HTERT RPE-1 (cell line): ENCODE data around the gene CDHR3.
"Not testable (repeated sequence)": the region's sequence is repeated elsewhere in the genome, so short reads cannot be mapped to it uniquely, and the experiment has no call there.

Experiments used
- in situ Hi-C: fragments of 300-500 bp; cut with MboI; formaldehyde crosslinking; loops from 4 replicates; pipeline ENCODE4 v1.14.3; 2020; ENCODE audit warnings: low sequenced_read_pairs

CDHR3 gene

DNA sequence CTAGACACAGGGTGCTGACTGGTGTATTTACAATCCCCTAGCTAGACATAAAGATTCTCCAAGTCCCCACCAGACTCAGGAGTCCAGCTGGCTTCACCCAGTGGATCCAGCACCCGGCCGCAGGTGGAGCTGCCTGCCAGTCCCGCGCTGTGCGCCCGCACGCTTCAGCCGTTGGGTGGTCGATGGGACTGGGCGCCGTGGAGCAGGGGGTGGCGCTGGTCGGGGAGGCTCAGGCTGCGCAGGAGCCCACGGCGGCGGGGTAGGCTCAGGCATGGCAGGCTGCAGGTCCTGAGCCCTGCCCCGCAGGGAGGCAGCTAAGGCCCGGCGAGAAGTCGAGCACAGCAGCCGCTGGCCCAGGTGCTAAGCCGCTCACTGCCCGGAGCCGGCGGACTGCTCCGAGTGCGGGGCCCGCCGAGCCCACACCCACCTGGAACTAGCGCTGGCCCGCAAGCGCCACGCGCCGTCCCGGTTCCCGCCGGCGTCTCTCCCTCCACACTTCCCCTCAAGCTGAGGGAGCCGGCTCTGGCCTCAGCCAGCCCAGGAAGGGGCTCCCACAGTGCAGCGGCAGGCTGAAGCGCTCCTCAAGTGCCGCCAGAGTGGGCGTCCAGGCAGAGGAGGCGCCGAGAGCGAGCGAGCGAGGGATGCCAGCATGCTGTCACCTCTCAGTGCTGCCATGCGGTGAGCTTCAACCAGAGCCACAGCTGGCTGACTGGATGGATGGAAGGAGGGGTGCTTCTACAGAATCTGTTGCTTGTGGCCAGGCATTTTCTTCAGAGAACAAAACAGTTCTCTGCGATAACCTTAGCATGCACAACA is 7.2 kb upstream of the CDHR3 start:
- in situ Hi-C loops, result not testable (repeated sequence)

DNA sequence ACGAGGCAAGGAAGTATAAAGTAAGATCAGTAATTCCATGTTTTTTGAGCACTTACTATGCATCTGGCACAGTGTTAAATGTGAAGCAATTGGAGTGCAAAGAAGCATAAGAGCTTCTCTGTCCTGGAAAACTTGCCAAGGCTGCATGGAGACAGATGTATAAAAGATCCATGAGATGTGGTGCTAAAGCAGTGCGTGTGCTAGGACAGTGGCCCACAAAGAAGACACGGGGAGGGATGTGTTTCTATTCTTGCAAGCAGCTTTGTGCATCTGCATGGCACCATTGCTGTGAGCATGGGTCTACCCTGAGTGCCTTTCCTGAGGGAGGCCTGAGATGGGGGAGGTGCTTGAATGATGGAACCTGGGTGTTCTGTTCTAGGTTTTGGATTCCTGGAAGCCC is 5.1 kb upstream of the CDHR3 start:
- in situ Hi-C loops, result no loop called here

- in situ Hi-C loops, result no loop called here
Measured at GRCh38 chr7:105962353-105962752, 711 bp upstream of the CDHR3 start.

DNA sequence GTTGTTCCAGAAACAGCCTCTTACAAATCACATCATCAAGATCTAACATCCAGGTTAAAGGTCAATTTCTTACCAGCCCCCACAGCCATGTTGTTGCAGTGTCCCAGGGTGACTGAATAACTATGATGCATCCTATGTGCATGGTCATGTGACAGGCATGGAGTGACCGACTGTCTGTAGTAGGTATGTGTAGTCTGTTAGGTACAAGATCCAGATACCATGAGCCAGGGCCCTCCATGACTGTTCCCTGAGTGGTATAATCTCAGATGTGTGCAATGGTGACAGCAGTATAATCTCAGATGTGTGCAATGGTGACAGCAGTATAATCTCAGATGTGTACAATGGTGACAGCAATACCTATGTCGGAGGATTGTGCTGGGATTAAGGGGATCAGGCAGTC is 8.8 kb downstream of the CDHR3 start:
- in situ Hi-C loops, result no loop called here

DNA sequence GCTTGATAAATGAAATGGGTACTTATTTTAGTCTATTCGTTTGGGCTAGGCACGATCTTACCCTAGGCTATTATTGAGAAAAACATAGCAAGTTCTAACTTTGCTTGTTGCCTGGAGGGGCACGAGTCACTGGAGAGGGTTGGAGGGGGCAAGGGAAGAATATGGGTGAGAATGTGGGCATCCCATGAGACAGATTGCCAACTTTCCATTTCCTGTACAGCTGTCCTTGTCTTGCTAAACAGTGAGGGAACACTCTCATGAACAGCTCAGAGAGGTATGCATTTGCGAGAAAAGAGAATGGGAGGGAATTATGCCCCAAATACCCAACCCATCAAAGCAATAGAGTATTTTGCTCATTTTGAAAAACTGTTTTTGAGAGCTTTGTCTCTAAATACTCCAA is 9.2 kb downstream of the CDHR3 start:
- in situ Hi-C loops, result no loop called here

- in situ Hi-C loops, result no loop called here
Measured at GRCh38 chr7:105974471-105974870, 11.4 kb downstream of the CDHR3 start.

DNA sequence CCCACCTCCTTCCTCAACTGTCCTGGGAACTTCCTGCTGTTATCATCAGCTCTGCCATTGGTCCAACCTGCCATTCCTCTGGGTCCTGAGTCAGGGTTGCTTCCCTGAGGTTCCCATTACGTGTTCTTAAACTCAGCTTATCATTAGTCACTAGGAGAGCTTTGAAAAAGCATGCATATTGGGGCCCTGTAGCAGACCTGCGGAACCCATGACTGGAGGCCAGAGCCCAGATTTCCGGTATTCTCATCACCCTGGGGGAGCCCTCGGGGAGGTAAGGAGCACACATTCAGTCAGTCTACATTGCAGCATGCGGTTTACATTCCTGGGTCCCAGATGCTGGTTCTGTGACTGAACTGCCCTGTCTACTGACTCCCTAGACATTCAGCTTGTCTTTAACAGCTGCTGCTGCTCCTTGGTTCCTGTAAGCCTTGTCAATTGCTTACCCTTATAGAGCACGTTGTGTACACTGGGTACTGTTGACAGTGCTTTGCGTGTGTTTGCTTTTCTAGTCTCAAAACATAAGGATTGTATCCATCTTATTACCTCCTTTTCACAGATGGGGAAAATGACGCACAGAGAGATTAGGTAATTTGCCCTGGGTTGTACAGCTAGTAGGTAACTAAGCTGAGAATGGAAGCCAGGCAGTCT is 12.8 kb downstream of the CDHR3 start:
- in situ Hi-C loops, result no loop called here

DNA sequence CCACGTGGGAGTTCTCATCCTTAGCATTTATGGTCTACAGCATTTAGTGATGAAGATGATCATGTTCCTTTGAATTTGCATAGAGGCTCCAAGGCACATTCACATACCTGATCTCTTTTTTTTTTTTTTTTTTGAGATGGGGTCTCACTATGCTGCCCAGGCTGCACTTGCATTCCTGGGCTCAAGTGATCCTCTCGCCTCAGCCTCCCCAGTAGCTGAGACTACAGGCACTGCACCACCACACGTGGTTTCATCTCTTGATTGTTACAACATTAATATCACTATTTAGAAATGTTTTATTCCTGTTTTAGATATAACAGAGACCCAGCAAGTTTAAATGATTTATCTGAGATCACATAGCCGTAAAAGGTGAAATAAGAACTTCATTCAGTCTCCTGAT is 13.8 kb downstream of the CDHR3 start:
- in situ Hi-C loops, result no loop called here

DNA sequence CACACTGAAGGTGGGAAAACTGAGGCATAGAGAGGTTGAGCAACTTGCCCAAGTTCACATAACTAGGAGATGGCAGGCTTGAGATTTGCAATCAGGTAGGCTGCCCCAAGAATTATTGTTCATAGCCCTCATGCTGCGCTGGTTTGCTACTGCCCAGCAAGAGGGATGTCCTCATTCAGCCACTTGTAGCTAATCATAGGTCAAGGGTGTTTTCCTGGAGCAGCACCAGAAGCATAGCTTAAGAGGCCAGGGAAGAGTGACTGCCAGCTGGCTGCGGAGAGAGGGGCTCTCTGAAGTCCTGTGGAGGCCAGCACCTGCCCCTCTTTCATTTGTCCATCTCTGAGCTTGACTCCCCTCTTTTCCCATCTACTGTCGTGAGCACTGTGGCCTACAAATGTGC is 15.0 kb downstream of the CDHR3 start:
- in situ Hi-C loops, result no loop called here

DNA sequence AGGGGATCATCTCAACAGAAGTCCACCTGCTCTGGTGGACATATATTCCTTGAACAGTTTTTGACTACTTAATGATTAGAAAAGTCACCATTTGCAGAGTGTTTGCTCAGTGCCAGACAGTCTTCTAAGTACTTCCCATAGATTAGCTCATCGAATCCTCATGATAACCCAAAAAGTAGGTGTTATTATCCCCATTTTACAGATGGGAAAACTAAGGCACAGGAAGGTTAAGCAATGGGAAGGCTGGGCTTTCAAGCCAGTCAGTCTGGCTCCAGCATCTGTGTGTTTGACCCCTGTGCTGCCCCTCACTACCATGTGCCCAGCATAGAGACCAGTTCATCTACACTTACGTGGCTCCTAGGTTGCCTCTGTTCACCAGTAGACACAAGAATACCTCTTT is 15.9 kb downstream of the CDHR3 start:
- in situ Hi-C loops, result no loop called here

GRCh38 chr7:105979405-105979804 is 16.3 kb downstream of the CDHR3 start:
- in situ Hi-C loops, result no loop called here

DNA sequence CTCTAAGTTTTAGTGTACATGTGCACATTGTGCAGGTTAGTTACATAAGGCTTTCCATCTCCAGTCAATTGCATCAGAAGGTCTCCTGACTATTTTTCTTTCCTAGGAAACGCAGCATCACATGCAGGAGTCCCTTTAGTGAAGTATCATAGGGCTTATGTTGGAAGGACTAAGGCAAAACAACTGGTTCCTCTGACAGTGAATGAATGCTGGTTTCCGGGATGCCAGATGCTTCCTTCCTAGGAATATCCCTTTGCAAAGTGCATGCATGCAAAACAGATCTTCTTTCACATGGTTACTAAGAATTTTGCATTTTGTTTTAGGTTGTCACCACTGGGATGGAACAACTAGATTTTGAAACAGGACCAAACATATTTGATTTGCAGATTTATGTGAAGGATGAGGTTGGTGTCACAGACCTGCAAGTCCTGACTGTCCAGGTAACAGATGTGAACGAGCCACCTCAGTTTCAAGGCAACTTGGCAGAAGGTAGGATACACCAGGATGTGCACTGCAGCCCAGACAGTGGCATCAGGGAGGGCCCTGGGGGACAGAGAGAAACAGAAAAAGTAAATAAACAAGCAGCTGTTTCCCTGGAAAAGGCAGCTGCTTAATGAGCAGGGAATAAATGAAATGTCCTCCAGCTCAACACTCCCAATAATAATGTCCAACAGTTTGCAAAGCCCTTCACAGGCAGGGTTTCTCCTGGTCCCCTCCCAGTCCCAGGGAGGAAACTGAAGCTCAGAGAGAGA is 17.8 kb downstream of the CDHR3 start:
- in situ Hi-C loops, result no loop called here

- in situ Hi-C loops, result no loop called here
Measured at GRCh38 chr7:105982388-105982787, 19.3 kb downstream of the CDHR3 start.

- in situ Hi-C loops, result not testable (repeated sequence)
Measured at GRCh38 chr7:105984808-105985207, 21.7 kb downstream of the CDHR3 start.

DNA sequence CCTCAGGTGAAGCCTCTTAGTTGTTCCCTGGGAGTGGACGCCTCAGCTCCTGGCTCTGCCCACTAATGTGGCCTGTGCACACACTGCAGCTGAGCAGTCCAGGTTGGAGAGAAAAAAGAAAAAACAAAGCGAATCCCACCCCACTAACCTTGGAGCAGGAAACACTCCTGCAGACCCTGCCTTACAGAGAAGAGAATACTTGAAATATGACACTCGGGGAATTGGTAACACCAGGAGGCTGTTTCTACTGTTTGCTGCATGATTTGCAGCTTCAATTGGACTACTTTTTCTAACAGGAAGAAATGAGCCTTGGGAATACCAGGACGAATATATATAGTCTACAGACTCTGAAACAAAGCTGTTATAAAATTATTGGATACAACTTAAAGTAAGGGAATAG is 22.2 kb downstream of the CDHR3 start:
- in situ Hi-C loops, result no loop called here

- in situ Hi-C loops, result no loop called here
Measured at GRCh38 chr7:105985672-105986215, 22.7 kb downstream of the CDHR3 start.

DNA sequence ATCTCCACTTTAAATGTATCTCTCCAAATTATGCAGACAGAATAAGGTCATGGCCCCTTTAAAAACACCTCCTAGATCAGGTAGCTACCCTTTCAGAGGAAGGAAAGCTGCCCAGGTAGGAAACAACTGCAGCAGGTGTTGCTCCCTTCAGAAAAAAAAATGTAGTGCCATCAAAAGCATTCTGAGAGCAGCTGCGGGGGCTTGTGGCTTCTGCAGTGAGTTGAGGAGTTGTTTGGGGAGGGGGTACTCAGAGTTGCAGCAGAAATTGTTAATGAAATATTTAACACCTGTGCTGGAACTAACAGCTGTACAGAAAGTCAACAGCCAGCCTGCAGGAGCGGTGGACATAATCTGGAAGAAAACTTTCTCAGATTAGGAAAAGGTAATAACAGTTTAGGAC is 24.0 kb downstream of the CDHR3 start:
- in situ Hi-C loops, result no loop called here

- in situ Hi-C loops, result no loop called here
Measured at GRCh38 chr7:105988276-105988675, 25.2 kb downstream of the CDHR3 start.

DNA sequence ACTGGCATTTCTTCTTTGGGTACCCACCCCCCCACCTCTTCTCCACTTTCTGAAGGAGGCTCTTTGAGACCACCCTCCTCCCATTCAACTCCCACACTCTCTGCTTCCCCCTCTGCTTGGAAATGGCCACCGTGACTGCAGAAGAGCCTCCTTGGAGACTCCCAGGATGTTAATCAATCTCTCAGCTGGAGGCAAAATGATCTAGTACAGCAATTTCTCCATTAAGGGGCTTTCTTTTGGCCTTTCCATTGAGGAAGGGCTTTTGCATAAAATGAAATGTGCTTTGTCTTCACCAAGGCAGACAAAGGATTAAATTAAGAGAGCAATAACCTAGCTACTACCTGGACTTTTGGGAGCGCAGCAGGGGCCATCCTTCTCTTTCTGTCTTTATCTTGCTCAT is 26.1 kb downstream of the CDHR3 start:
- in situ Hi-C loops, result no loop called here

DNA sequence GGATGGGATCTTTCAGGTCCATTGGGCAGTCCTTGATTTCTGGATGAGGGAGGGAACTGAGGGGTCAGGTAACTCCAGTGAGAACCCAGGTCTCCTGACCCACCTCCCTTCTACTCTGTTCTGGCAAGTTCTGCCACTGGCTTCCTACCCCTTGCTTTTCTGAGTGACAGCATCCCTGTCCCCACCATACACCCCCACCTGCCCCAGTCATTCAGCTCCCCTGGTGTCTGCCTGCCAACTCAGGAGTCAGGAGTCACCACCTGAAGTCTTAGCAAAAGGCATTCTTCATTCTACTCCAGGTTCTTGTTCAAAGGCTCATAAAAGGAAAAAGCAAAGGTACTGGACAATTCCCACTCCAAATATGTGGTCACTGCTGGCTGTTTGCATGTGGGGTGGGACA is 26.6 kb downstream of the CDHR3 start:
- in situ Hi-C loops, result no loop called here

- in situ Hi-C loops, result no loop called here
Measured at GRCh38 chr7:105990141-105990540, 27.1 kb downstream of the CDHR3 start.
